CD4-positive, alpha-beta T cell treated with Interleukin-15 for 4 hours (primary cell): ENCODE data around the gene ALKBH6.

ENCODE experiments used
- DNase-seq: peaks from one replicate; pipeline ENCODE4 v3.0.0-alpha.2; 2020; ENCODE audit warnings: low spot score

Gene ALKBH6

DNA sequence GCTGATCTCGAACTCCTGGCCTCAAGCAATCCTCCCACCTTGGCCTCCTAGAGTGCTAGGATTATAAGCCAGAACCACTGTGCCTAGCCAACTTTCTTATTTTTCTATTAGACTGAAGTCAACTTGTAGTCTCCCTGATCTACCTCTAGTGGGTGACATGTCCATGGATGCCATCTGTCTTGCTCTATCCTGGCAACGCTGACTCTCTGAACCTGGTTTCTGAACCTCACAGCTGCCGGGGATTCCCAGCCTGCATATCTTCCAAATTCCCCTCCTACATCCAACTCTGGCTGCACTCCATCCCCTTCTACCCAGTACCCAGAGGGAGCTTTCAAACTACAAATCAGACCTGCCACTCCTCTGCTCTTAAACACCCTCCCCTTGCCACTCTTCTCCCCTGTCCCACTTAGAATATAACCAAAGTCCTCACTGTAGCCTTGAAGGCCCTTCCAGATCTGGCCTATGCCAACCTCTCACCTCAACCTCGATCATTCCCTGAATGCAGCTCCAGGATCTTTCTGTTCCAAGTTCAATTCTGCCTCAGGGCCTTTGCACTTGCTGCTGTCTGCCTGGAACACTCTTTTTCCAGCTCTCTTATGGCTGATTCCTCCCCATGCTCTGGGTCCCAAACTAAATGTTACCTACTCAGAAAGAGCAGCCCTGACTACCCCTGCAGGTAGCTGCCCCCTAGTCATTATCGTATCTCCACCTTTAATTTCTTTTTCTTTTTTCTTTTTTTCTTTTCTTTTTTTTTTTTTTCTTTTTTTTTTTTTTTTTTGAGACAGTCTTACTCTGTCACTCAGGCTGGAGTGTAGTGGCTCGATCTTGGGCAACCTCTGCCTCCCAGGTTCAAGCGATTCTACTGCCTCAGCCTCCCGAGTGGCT is 16.5 kb upstream of the ALKBH6 start:
- no peak for DNase-seq

GRCh38 chr19:36028313-36029041 is 14.5 kb upstream of the ALKBH6 start:
- DNase-seq, result no peak

DNA sequence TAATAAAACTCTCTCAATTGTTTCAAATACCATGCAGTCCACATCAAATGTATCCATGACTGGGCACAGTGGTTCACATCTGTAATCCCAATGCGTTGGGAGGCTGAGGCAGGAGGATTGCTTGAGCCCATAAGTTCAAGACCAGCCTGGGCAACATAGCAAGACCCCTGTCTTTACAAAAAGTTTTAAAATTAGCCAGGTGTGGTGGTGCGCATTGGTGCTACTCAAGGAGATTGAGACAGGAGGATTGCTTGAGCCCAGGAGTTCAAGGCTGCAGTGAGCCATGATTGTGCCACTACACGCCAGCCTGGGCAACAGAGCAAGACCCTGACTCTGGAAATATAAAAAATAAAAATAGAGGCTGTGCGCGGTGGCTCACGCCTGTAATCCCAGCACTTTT is 13.7 kb upstream of the ALKBH6 start:
- no peak for DNase-seq

- DNase-seq, result no peak
Observed at GRCh38 chr19:36026091-36026876, 12.3 kb upstream of the ALKBH6 start.

DNA sequence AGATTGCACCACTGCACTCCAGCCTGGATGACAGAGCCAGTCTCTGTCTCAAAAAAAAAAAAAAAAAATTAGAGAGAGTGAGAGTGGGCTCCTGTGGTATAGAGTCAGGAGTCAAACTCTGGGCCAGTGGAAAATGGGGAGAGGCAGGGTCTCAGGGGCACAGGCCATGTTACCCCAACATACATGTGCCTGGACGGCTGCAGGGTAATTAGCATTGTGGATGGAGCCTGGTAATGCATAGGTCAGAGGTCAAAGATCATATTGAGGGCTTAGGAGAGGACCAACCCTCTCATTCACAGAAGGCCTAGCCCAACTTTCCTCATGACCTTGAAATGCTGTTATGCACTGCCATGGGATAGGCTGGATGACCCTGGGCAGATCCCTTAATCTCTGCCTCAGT is 11.5 kb upstream of the ALKBH6 start:
- no peak for DNase-seq

- DNase-seq, result no peak
Observed at GRCh38 chr19:36023432-36023831, 9.4 kb upstream of the ALKBH6 start.

DNA sequence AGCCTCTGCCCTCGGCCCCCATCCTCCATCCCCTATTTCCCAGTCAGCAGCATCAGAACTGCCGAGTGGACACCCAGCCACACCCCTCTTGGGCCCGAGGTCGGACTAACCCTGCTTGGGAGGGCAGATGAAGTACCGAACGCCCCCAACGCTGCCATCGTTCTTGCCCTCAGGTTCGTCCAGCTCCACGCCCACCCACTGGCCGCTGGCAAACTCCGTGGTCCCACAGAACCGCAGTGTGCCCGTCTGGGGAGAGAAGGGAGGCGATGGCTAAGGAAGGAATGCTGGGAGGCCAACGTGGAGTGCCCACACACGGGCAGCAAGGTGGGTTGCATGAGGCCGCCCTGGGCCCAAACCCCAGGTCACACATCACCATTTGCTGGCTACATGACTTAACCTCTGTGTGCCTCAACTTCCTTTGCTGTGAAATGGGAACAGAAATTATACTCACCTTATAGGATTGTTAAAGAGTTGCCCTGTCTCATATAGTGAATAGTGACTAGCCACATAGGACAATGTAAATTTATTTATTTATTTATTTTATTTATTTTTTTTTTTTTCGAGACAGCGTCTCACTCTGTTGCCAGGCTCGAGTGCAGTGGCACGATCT is 5.2 kb upstream of the ALKBH6 start:
- no peak for DNase-seq

- no peak for DNase-seq
Observed at GRCh38 chr19:36013280-36014011, 567 bp downstream of the ALKBH6 start.

- DNase-seq, result no peak
Observed at GRCh38 chr19:36010402-36010801, 3.6 kb downstream of the ALKBH6 start.

- no peak for DNase-seq
Observed at GRCh38 chr19:36009633-36010379, 4.2 kb downstream of the ALKBH6 start.

DNA sequence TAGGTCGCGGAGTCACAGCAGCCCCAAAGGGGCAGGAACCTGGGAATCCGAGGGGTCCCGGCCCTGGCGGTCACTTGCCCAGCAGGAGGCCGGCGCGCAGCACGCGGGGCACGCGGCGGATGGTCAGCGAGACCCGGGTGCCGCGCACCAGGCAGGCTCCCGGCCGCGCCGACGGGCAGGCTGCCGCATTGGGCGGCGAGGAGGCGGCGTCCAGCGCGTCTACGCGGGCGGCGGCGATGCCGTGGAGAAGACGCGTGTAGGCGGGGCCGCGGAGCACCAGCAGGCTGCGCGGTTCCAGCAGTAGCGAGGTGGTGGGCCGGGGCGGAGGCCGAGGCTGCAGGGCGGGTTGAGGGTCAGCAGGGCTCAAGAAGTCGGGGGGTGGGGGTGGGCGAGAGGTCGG is 4.8 kb downstream of the ALKBH6 start:
- DNase-seq, result peak; percentile 38

GRCh38 chr19:36008336-36008978 is 5.6 kb downstream of the ALKBH6 start, which contains the start of gene SYNE4:
Gene SYNE4, minus strand, starts transcription at chr19:36008813. Its CDS starts 132 bp downstream, at chr19:36008681.
- no peak for DNase-seq

DNA sequence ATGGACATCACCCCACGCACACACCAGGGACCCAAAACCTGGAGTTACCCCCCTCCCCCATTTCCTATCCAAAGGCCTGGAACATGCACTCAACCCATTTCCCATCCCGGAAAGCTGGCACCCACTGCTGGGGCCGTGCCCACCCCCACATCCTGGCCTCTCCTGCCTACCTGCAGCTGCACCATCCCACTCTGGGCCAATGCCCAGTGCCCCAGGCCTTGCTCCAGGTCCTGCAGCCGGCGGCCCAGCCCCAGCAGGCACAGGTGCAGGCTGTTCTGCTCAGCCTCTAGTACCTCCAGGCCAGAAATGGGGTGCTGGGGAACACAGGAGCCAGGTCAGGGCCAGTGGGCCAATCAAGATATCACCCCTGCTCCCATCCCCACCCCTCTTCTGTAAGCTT is 7.1 kb downstream of the ALKBH6 start:
- DNase-seq, result no peak

- no peak for DNase-seq
Observed at GRCh38 chr19:36003284-36003683, 10.7 kb downstream of the ALKBH6 start.

- DNase-seq, result no peak
Observed at GRCh38 chr19:36001605-36002004, 12.4 kb downstream of the ALKBH6 start.

DNA sequence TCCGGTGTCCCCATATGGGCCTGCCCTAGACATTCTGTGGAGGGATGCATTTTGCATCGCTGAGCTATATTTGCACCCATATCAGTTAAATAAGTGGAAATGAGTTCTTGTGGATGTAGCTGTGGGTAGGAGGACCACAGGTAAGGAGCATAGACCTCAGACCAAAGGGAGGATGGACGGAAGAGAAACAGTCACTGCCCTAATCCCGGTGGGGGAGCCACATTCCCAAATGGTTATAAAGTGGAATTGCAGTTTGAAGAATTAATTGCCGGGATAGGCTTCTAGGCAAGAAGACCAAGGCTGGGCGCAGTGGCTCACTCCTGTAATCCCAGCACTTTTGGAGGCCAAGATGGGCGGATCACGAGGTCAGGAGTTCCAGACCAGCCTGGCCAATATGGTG is 17.2 kb downstream of the ALKBH6 start:
- DNase-seq, result no peak

DNA sequence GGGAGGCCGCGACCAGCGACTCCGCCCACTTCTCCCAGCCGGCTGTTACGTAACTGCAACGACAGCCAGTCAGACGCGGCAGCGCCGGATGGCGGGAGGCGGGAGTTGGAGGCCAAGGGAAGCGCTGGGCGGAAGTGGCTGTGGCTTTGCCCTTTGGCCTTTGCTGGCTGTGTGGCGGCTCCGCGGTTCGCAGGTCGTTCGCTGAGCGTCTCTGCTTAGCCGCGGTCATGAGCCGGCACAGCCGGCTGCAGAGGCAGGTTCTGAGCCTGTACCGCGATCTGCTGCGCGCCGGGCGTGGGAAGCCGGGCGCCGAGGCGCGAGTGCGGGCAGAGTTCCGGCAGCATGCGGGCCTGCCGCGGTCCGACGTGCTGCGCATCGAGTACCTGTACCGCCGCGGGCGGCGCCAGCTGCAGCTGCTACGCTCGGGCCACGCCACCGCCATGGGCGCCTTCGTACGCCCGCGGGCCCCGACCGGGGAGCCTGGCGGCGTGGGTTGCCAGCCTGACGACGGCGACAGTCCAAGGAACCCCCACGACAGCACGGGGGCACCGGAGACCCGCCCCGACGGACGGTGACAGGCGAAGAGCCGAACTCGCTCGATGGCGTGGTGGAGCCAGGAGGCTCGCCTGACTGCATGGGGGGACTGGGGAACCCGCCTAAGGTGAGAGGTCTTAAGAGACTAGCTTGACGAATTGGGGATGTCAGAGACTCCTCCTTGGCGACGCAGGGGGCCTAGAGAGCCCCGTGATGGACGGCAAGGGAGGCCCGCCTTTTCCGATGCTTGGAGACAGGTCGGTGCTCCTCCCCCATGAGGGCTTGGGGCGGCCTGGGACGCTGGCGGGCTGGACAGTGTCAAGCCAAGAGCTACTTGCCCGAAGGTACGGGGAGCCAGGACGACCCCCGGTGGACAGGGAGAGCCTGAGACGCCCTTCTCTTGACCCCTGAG is 18.7 kb downstream of the ALKBH6 start, which contains the start of gene SDHAF1:
TSS of gene SDHAF1 (plus strand) at position 141 of the 946 bp plus-strand sequence. CDS start at position 228, 87 bp downstream.
- DNase-seq, result peak; percentile 91

- DNase-seq, result no peak
Observed at GRCh38 chr19:35993923-35994598, 20.0 kb downstream of the ALKBH6 start.
